ENCODE results near the gene TFAP2B.

GRCh38 chr6:50891290-50891689 is 72.6 kb downstream of the TFAP2B start:
- no peak for TF ChIP-seq CTCF (IDR thresholded peaks at IDR 0.05; ENCODE audit: low read depth, low read length)
- TF ChIP-seq POLR2A (IDR thresholded peaks at IDR 0.05; ENCODE audit: extremely low read depth, insufficient read length) = no peak
- TF ChIP-seq MAX (IDR thresholded peaks at IDR 0.05; ENCODE audit: low read depth, low read length) = no peak
- no peak for TF ChIP-seq MYC (IDR thresholded peaks at IDR 0.05; ENCODE audit: low read depth, low read length)
